ENCODE data around the gene GJB4. TPM values are rescaled to one million over a fixed set of nuclear protein-coding genes. Genes with fewer than 3 reads are reported as not detected.
"Not testable (repeated sequence)": the region's sequence is repeated elsewhere in the genome, so short reads cannot be mapped to it uniquely, and the experiment has no call there.

The GJB4 gene
- total RNA-seq, 1 experiment from 2014 or later = not detected

DNA sequence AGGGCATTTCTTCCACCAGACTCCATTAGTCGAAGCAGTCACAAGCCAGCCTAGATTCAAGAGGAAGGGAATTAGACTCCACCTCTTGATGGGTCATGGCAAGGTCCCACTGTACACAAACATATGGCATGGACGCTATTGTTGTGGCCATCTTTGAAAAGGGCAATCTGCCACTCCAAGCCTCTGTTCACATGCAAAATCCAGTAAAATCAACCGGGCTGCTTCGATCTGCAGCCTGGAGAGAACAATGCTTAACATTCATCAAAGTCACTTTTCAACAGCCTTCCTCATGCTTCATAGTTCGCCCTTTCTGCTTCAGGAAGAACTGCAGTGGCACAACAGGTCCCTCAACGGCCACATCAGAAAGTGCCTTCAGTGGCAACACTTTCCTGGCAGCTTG lies 32.7 kb upstream of the GJB4 start:
- Histone ChIP-seq H3K27me3 (replicated peaks; ENCODE audit: control insufficient read depth, insufficient read depth, low read length) (no peaks in the 10 kb centered on the region), H3K9me3 (no peaks in the 10 kb centered on the region), H3K4me1 (no peaks in the 10 kb centered on the region), H3K36me3 (ENCODE audit: control insufficient read depth, insufficient read depth, low read length) (no peaks in the 10 kb centered on the region), H3K4me3 (ENCODE audit: low read depth, low read length) (no peak overlapping the region)
- Mint-ChIP-seq H3K9me3 (ENCODE audit: unreplicated experiment) (no peaks in the 10 kb centered on the region), H3K27me3 (ENCODE audit: insufficient read depth, unreplicated experiment) (peaks cover 13% of the 10 kb centered on the region), H3K36me3 (ENCODE audit: insufficient read depth, unreplicated experiment) (no peaks in the 10 kb centered on the region), H3K4me1 (ENCODE audit: low read depth, unreplicated experiment) (no peaks in the 10 kb centered on the region), H3K27ac (ENCODE audit: unreplicated experiment) (no peak overlapping the region), H3K4me3 (ENCODE audit: unreplicated experiment) (no peak overlapping the region)
- DNase-seq = no peak
- TF ChIP-seq CTCF (IDR thresholded peaks at IDR 0.05; ENCODE audit: insufficient read depth in 1 of 2, low read depth in 1 of 2, low read length in 1 of 2, severe bottlenecking in 1 of 2, unreplicated experiment in 1 of 2) = no peak
- CTCF ChIA-PET = no interaction called here
- intact Hi-C loops (cut with micrococcal nuclease; ENCODE audit: unreplicated experiment) = no loop called here
- BruUV-seq (replicated peaks) = no TSS peak
- POLR2A ChIA-PET = no interaction called here

DNA sequence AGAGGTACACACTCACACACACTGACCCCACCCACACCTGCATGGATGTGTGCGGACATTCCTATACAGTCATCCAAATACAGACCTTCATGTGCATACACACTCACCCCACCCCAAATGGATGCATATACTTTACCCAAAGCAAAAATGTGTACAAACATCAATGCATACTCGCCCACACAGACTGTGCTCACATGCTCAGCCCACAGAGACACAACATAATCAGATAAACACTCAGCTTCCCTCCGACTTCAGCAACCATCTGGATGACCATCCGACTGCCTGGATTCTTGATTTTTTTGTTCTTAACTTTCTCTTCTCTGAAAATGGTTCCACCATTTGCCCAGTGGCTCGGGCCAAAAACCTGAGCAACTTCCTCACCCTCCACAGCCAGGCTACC lies 29.1 kb upstream of the GJB4 start:
- H3K9me3 Mint-ChIP-seq (ENCODE audit: unreplicated experiment) = no peaks in the 10 kb centered on the region
- TF ChIP-seq CTCF (IDR thresholded peaks at IDR 0.05; ENCODE audit: insufficient read depth in 1 of 2, low read depth in 1 of 2, low read length in 1 of 2, severe bottlenecking in 1 of 2, unreplicated experiment in 1 of 2) = no peak
- Histone ChIP-seq H3K4me3 (ENCODE audit: low read depth, low read length) (no peak overlapping the region), H3K36me3 (ENCODE audit: control insufficient read depth, insufficient read depth, low read length) (no peaks in the 10 kb centered on the region), H3K27me3 (replicated peaks; ENCODE audit: control insufficient read depth, insufficient read depth, low read length) (no peaks in the 10 kb centered on the region), H3K4me1 (no peaks in the 10 kb centered on the region), H3K9me3 (no peaks in the 10 kb centered on the region)
- DNase-seq = no peak
- H3K27me3 Mint-ChIP-seq (ENCODE audit: insufficient read depth, unreplicated experiment) = peaks cover 10% of the 10 kb centered on the region
- no peak overlapping the region for H3K4me3 Mint-ChIP-seq (ENCODE audit: unreplicated experiment)
- no peaks in the 10 kb centered on the region for H3K36me3 Mint-ChIP-seq (ENCODE audit: insufficient read depth, unreplicated experiment)
- no peaks in the 10 kb centered on the region for H3K4me1 Mint-ChIP-seq (ENCODE audit: low read depth, unreplicated experiment)
- CTCF ChIA-PET = no interaction called here
- no peak overlapping the region for H3K27ac Mint-ChIP-seq (ENCODE audit: unreplicated experiment)
- intact Hi-C loops (cut with micrococcal nuclease; ENCODE audit: unreplicated experiment) = no loop called here
- no TSS peak for BruUV-seq (replicated peaks)
- POLR2A ChIA-PET = no interaction called here

DNA sequence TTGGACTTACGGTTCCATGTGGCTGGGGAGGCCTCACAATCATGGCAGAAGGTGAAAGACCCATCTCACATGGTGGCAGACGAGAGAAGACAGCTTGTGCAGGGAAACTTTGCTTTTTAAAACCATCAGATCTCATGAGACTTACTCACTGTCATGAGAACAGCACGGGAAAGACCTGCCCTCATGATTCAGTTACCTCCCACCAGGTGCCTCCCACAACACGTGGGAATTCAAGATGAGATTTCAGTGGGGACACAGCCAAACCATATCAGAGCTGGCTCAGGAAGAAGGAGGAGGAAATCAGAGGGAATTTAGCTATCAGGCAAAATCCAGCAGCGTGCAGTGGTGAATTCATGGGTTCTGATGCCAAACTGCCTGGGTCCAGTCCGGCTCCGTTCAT lies 26.7 kb upstream of the GJB4 start:
- H3K9me3 Mint-ChIP-seq (ENCODE audit: unreplicated experiment); intact Hi-C loops (cut with micrococcal nuclease; ENCODE audit: unreplicated experiment); H3K4me3 Mint-ChIP-seq (ENCODE audit: unreplicated experiment); H3K4me1 Mint-ChIP-seq (ENCODE audit: low read depth, unreplicated experiment); H3K27me3 ChIP-seq (replicated peaks; ENCODE audit: control insufficient read depth, insufficient read depth, low read length); CTCF ChIA-PET; H3K27ac Mint-ChIP-seq (ENCODE audit: unreplicated experiment); H3K36me3 ChIP-seq (ENCODE audit: control insufficient read depth, insufficient read depth, low read length); H3K27me3 Mint-ChIP-seq (ENCODE audit: insufficient read depth, unreplicated experiment); H3K4me3 ChIP-seq (ENCODE audit: low read depth, low read length); H3K36me3 Mint-ChIP-seq (ENCODE audit: insufficient read depth, unreplicated experiment); H3K9me3 ChIP-seq; H3K4me1 ChIP-seq; BruUV-seq (replicated peaks); DNase-seq; POLR2A ChIA-PET: not testable (repeated sequence)

- Histone ChIP-seq H3K36me3 (ENCODE audit: control insufficient read depth, insufficient read depth, low read length) (no peaks in the 10 kb centered on the region), H3K4me1 (no peaks in the 10 kb centered on the region), H3K4me3 (ENCODE audit: low read depth, low read length) (no peak overlapping the region), H3K9me3 (no peaks in the 10 kb centered on the region), H3K27me3 (replicated peaks; ENCODE audit: control insufficient read depth, insufficient read depth, low read length) (no peaks in the 10 kb centered on the region)
- Mint-ChIP-seq H3K9me3 (ENCODE audit: unreplicated experiment) (no peaks in the 10 kb centered on the region), H3K4me3 (ENCODE audit: unreplicated experiment) (no peak overlapping the region), H3K27me3 (ENCODE audit: insufficient read depth, unreplicated experiment) (no peaks in the 10 kb centered on the region), H3K4me1 (ENCODE audit: low read depth, unreplicated experiment) (no peaks in the 10 kb centered on the region), H3K36me3 (ENCODE audit: insufficient read depth, unreplicated experiment) (no peaks in the 10 kb centered on the region), H3K27ac (ENCODE audit: unreplicated experiment) (no peak overlapping the region)
- intact Hi-C loops (cut with micrococcal nuclease; ENCODE audit: unreplicated experiment) = no loop called here
- no peak for TF ChIP-seq CTCF (IDR thresholded peaks at IDR 0.05; ENCODE audit: insufficient read depth in 1 of 2, low read depth in 1 of 2, low read length in 1 of 2, severe bottlenecking in 1 of 2, unreplicated experiment in 1 of 2)
- no peak for DNase-seq
- ChIA-PET CTCF (no interaction called here), POLR2A (no interaction called here)
- BruUV-seq (replicated peaks) = no TSS peak
Observed at GRCh38 chr1:34736692-34737091, 22.8 kb upstream of the GJB4 start.

DNA sequence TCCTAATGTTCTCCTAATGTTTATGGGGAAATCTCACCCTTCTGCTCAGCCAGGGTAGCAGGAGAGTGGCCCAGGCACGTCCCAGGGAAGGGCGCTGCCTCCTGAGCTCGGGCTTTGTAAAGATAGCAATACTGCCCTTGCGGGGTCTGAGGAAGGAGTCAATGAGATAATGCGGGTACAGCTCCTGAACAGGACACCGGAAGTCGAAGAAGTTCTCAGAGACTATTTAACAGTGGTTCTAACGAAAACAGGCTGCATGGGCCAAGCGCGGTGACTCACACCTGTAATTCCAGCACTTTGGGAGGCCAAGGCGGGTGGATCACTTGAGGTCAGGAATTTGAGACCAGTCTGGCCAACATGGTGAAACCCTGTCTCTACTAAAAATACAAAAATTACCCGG lies 22.3 kb upstream of the GJB4 start:
- intact Hi-C loops (cut with micrococcal nuclease; ENCODE audit: unreplicated experiment); H3K4me1 ChIP-seq; POLR2A ChIA-PET; H3K27ac Mint-ChIP-seq (ENCODE audit: unreplicated experiment); H3K27me3 ChIP-seq (replicated peaks; ENCODE audit: control insufficient read depth, insufficient read depth, low read length); H3K9me3 ChIP-seq; H3K36me3 ChIP-seq (ENCODE audit: control insufficient read depth, insufficient read depth, low read length); BruUV-seq (replicated peaks); H3K9me3 Mint-ChIP-seq (ENCODE audit: unreplicated experiment); DNase-seq; H3K4me1 Mint-ChIP-seq (ENCODE audit: low read depth, unreplicated experiment); H3K36me3 Mint-ChIP-seq (ENCODE audit: insufficient read depth, unreplicated experiment); H3K4me3 ChIP-seq (ENCODE audit: low read depth, low read length); H3K27me3 Mint-ChIP-seq (ENCODE audit: insufficient read depth, unreplicated experiment); CTCF ChIA-PET; H3K4me3 Mint-ChIP-seq (ENCODE audit: unreplicated experiment): not testable (repeated sequence)

Measured in Caco-2 (cell line).